Hepatocyte (in vitro differentiated cells): ENCODE results near the gene CHD5. TPM values are rescaled to one million over a fixed set of nuclear protein-coding genes. Genes with fewer than 3 reads are reported as not detected.

ENCODE experiments used
- DNase-seq: peaks from one replicate; pipeline ENCODE4 v3.0.0-alpha.2; 2016; ENCODE audit warnings: low spot score
- H2AFZ ChIP-seq: fragments of 200-600 bp; sonication (generic); 2 replicates; pipeline ENCODE4 v1.6.0; 2016; ENCODE audit warnings: antibody characterized with exemption, mild to moderate bottlenecking
- H3K27ac ChIP-seq: fragments of 200-600 bp; sonication (generic); 2 replicates; pipeline ENCODE4 v1.5.1; 2016; ENCODE audit warnings: mild to moderate bottlenecking
- H3K27me3 ChIP-seq: fragments of 200-600 bp; sonication (generic); 2 replicates; pipeline ENCODE4 v1.6.1; 2016
- H3K36me3 ChIP-seq: fragments of 200-600 bp; sonication (generic); replicated peaks from 2 replicates; pipeline ENCODE4 v1.5.1; 2016; ENCODE audit warnings: low read depth; ENCODE audit not compliant: insufficient read depth
- H3K4me1 ChIP-seq: fragments of 200-600 bp; sonication (generic); 2 replicates; pipeline ENCODE4 v1.5.1; 2016; ENCODE audit warnings: mild to moderate bottlenecking, moderate library complexity; ENCODE audit not compliant: insufficient read depth
- H3K4me2 ChIP-seq: fragments of 200-600 bp; sonication (generic); 2 replicates; pipeline ENCODE4 v1.6.0; 2016
- H3K4me3 ChIP-seq: fragments of 200-600 bp; sonication (generic); 2 replicates; pipeline ENCODE4 v1.5.1; 2016; ENCODE audit warnings: mild to moderate bottlenecking
- H3K79me2 ChIP-seq: fragments of 200-600 bp; sonication (generic); 2 replicates; pipeline ENCODE4 v1.6.0; 2017; ENCODE audit warnings: mild to moderate bottlenecking
- H3K9me2 ChIP-seq: fragments of 200-600 bp; sonication (generic); replicated peaks from 2 replicates; pipeline ENCODE4 v1.6.0; 2017; ENCODE audit warnings: mild to moderate bottlenecking; ENCODE audit not compliant: insufficient read depth
- H3K9me3 ChIP-seq: fragments of 200-600 bp; sonication (generic); 2 replicates; pipeline ENCODE4 v1.5.1; 2016; ENCODE audit warnings: low read depth, mild to moderate bottlenecking
- H4K20me1 ChIP-seq: fragments of 200-600 bp; sonication (generic); 2 replicates; pipeline ENCODE4 v1.6.0; 2016; ENCODE audit warnings: mild to moderate bottlenecking; ENCODE audit not compliant: insufficient read depth, poor library complexity, severe bottlenecking
- EZH2 ChIP-seq: fragments of 200-600 bp; sonication (generic); IDR thresholded peaks from 2 replicates; pipeline ENCODE4 v1.6.1; 2016; ENCODE audit warnings: antibody characterized with exemption, mild to moderate bottlenecking, borderline replicate concordance
- EZH2phosphoT487 ChIP-seq: fragments of 200-600 bp; sonication (generic); IDR thresholded peaks from one replicate; pipeline ENCODE4 v1.6.1; 2018; ENCODE audit warnings: antibody characterized with exemption, mild to moderate bottlenecking, low read depth, moderate library complexity; ENCODE audit not compliant: unreplicated experiment, severe bottlenecking
- WGBS: methylation state at CpG from one replicate; pipeline ENCODE4 v1.1.6; 2016; ENCODE audit warnings: low lambda C conversion rate; ENCODE audit errors: missing lambda C conversion rate; 5-methylcytosine and 5-hydroxymethylcytosine counted together
- polyA plus RNA-seq: library from polyadenylated mRNA; unstranded; fragments of >200 nt; fragmentation: Nextera tagmentation; extraction: Ambion mirVana; gene quantifications from 2 replicates; pipeline ENCODE4 v1.2.1, GENCODE V29; 2016
- total RNA-seq: library from RNA; depleted of rRNA; stranded (reverse); fragments of >200 nt; gene quantifications from 2 replicates; pipeline ENCODE4 v1.2.3, GENCODE V29; 2014
- TF ChIP-seq, protein P1 (sequence below): fragments of 200-600 bp; sonication (generic); IDR thresholded peaks from 2 replicates; pipeline ENCODE4 v1.5.1; 2016; ENCODE audit warnings: antibody characterized with exemption, mild to moderate bottlenecking; ENCODE audit not compliant: poor library complexity

Gene CHD5
- total and polyA plus RNA-seq, 2 experiments from 2014 or later: 0.13 TPM; not detected in 1

DNA sequence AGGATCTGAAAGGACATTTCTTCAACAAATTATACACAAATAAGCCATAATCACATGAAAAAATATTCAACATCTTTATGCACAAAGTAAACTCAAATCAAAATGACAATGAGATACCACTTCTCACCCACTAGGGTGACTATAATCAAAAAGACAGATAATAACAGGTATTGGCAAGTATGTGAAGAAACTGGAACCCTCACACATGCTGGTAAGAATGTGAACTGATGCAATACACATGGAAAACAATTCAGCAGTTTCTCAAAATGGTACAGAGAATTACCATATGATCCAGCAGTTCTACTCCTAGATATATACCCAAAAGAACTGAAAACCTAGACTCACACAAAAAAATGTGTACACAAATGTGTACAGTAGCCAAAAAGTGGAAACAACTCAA lies 62.5 kb downstream of the CHD5 start:
- H3K27me3 ChIP-seq: no peaks in the 10 kb centered on the region
- H4K20me1 ChIP-seq: no peaks in the 10 kb centered on the region
- TF ChIP-seq, protein P1, sequence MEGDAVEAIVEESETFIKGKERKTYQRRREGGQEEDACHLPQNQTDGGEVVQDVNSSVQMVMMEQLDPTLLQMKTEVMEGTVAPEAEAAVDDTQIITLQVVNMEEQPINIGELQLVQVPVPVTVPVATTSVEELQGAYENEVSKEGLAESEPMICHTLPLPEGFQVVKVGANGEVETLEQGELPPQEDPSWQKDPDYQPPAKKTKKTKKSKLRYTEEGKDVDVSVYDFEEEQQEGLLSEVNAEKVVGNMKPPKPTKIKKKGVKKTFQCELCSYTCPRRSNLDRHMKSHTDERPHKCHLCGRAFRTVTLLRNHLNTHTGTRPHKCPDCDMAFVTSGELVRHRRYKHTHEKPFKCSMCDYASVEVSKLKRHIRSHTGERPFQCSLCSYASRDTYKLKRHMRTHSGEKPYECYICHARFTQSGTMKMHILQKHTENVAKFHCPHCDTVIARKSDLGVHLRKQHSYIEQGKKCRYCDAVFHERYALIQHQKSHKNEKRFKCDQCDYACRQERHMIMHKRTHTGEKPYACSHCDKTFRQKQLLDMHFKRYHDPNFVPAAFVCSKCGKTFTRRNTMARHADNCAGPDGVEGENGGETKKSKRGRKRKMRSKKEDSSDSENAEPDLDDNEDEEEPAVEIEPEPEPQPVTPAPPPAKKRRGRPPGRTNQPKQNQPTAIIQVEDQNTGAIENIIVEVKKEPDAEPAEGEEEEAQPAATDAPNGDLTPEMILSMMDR: no peak
- no peak for TF ChIP-seq EZH2phosphoT487
- no peak for TF ChIP-seq EZH2
- DNase-seq: no peak
- no peaks in the 10 kb centered on the region for H3K36me3 ChIP-seq
- H3K4me3 ChIP-seq: no peak overlapping the region
- no peaks in the 10 kb centered on the region for H3K9me2 ChIP-seq
- H3K9me3 ChIP-seq: no peaks in the 10 kb centered on the region
- no peak overlapping the region for H2AFZ ChIP-seq
- H3K4me2 ChIP-seq: no peak overlapping the region
- H3K27ac ChIP-seq: no peak overlapping the region
- H3K4me1 ChIP-seq: no peaks in the 10 kb centered on the region
- no peaks in the 10 kb centered on the region for H3K79me2 ChIP-seq

DNA sequence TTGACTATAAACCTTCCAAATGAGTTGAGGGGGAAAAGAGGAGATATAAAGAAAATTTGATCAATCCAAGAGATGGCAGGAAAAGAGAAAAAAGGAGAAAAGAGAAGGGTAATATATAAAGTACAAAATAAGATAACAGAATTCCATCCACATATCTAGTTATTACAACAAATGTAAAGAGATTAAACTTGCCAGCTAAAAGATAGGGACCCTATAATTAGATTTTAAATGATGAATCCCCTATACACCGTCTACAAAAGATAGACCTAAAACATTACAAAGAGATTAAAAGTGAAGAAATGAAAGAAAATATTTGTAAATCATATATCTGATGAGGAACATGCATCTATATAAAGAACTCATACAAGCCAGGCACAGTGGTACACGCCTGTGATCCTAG lies 63.1 kb downstream of the CHD5 start:
- Histone ChIP-seq H3K4me2 (no peak overlapping the region), H3K27ac (no peak overlapping the region), H3K9me3 (no peaks in the 10 kb centered on the region), H3K9me2 (no peaks in the 10 kb centered on the region), H3K4me1 (no peaks in the 10 kb centered on the region), H3K4me3 (no peak overlapping the region), H4K20me1 (no peaks in the 10 kb centered on the region), H3K36me3 (no peaks in the 10 kb centered on the region), H2AFZ (no peak overlapping the region), H3K79me2 (no peaks in the 10 kb centered on the region), H3K27me3 (no peaks in the 10 kb centered on the region)
- 81% methylated on average over 2 of the region's 2 CpGs for WGBS
- TF ChIP-seq, protein P1: no peak
- TF ChIP-seq EZH2phosphoT487: no peak
- no peak for TF ChIP-seq EZH2
- no peak for DNase-seq

DNA sequence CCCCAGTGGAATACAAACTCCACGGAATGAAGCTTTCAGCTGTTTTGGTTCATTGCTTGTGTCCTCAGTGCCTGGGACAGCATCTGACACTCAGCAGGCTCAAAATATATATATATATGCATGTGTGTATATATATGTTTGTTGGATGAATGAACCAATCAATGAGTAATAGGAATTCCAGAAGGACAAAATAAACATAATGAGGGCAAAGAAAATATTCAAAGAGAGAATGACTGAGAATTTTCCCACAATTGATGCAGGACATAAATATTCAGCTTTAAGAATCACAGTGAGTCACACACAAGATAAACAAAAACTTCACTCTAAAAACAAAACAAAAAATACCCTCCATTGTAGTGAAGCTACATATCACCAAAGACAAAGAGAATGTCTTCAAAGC lies 64.0 kb downstream of the CHD5 start:
- Histone ChIP-seq H3K4me1 (no peaks in the 10 kb centered on the region), H3K36me3 (no peaks in the 10 kb centered on the region), H2AFZ (no peak overlapping the region), H3K27me3 (no peaks in the 10 kb centered on the region), H3K79me2 (no peaks in the 10 kb centered on the region), H3K27ac (no peak overlapping the region), H3K4me3 (no peak overlapping the region), H3K9me2 (no peaks in the 10 kb centered on the region), H3K9me3 (no peaks in the 10 kb centered on the region), H4K20me1 (no peaks in the 10 kb centered on the region), H3K4me2 (no peak overlapping the region)
- WGBS: 75% methylated on average over 1 of the region's 1 CpG
- TF ChIP-seq, protein P1: no peak
- TF ChIP-seq EZH2phosphoT487 (no peak), EZH2 (no peak)
- no peak for DNase-seq

DNA sequence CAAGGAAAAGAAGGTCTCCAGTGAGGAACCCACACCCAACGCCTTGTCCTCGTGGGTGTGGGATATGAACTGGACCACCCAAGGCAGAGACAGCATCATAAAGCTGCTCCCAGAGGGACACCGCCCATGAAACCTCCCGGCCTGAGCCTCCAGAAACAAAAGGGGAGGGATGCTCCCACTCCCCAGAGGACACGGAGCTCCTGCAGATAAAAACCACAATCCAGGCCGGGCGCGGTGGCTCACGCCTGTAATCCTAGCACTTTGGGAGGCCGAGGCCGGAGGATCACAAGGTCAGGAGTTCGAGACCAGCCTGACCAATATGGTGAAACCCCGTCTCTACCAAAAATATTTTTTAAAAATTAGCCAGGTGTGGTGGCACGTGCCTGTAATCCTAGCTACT lies 66.4 kb downstream of the CHD5 start:
- Histone ChIP-seq H3K36me3 (no peaks in the 10 kb centered on the region), H3K9me3 (no peaks in the 10 kb centered on the region), H3K4me1 (no peaks in the 10 kb centered on the region), H3K4me3 (no peak overlapping the region), H4K20me1 (no peaks in the 10 kb centered on the region), H3K27me3 (peaks cover 3% of the 10 kb centered on the region), H3K9me2 (no peaks in the 10 kb centered on the region), H3K79me2 (no peaks in the 10 kb centered on the region), H3K4me2 (no peak overlapping the region), H2AFZ (no peak overlapping the region), H3K27ac (no peak overlapping the region)
- TF ChIP-seq EZH2phosphoT487 (no peak), EZH2 (no peak)
- TF ChIP-seq, protein P1: no peak
- WGBS: 93% methylated on average over 14 of the region's 14 CpGs
- DNase-seq: no peak
